Cerebellar cortex (tissue), 1 donor: ENCODE data around the gene APEH.

ENCODE experiments used
- DNase-seq: peaks from one replicate; pipeline ENCODE4 v3.0.0-alpha.2; 2015; ENCODE audit warnings: low spot score

Gene APEH

DNA sequence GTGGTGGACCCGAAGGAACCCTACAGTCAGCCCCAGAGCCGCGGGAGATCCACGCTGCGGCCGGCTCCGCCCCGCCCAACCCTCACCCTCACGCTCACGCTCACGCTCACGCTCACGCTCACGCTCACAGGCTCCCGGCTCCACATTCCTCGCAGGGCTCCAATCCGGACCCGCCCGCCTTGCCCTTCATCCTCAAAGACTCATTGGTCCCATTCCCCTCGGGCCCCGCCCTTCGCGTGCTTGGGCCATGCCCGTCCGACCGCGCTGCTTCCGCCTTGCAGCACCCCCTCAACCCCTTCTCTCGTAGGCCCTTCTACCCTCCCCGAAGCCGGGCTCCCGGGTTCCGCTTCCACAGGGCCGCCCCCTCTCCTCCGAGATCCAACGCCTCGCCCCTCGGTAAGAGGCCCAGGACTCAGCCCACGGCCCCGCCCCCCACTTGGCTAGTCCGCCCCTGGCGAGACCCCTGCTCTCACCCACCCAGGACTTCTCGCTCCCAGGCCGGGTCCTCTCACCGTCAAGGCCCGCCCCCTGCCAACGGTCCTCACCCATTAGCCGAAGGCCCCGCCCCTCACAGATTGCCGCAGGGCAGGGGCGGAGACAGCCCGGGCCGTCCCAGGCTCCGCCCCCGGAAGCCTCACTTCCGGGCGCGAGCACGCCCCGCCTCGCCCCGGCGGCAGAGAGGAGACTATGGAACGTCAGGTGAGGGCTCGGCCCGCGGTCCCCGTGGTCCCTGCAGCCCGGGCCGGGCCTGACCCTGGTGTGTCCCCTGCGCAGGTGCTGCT, at the start of gene APEH:
Gene APEH (plus strand): TSS at position 637 of the 782 bp plus-strand sequence. CDS start 51 bp downstream, at position 688.
- DNase-seq, result peak; percentile 94

- DNase-seq, result no peak
Measured at GRCh38 chr3:49625071-49625470, 49.1 kb upstream of the APEH start.

GRCh38 chr3:49626101-49626581, 48.0 kb upstream of the APEH start:
- no peak for DNase-seq

DNA sequence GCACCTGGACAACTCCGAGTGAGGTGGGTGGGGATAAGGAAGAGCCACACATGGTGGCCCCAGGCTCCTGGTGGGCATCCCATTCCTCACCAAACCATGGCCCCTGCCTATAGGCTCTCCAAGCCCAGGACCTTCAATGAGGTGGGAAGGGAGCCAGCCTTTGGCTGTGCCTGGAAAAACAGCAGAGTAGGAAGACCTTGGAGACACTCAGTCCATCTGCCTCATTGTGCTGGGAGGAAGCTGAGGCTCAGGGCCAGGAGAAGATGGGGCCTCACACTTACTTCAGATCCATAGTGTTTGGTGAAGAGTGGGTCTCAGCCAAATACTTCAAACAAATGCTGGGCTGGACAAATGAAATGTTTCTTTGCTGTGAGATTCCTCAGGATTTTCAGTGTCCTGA, 47.4 kb upstream of the APEH start:
- peak; percentile 81 for DNase-seq

DNA sequence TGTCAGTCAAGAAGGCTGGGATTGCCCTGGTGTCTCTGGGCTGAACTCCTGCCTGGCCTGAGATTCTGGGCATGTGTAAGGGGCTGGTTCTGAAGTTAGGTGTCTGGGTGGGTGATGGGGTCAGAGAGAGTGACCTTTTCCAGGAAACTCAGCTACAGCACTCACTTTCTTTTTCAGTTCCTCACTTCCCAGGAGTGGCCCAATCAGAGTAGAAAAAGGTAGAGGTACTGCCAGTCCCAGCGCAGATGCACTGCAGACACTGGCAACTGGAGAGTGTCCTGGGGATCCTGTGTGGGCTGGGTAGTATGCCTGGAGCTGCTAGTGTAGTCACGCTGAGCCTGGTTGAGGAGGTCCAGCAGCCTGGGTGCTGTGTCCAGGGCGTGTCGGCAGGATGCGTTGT, 46.5 kb upstream of the APEH start:
- no peak for DNase-seq

DNA sequence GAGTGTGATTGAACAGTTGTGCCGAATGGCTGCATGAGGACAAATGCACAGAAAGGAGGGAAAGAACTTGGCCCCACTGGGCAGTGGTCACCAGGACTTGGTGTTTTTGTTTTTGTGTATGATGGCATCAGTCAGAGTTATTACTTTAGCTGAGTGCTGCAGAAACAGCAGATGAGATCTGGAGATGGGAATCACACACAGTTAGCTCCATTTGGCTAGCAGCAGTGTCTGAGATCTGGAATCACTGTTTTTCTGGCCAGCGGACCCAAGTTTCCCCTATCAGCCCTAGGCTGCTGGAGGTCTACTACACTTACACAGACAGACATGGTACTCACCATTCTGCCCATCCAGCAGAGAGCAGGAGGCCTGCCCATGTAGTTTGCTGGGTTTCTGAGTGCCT, 45.9 kb upstream of the APEH start:
- no peak for DNase-seq

DNA sequence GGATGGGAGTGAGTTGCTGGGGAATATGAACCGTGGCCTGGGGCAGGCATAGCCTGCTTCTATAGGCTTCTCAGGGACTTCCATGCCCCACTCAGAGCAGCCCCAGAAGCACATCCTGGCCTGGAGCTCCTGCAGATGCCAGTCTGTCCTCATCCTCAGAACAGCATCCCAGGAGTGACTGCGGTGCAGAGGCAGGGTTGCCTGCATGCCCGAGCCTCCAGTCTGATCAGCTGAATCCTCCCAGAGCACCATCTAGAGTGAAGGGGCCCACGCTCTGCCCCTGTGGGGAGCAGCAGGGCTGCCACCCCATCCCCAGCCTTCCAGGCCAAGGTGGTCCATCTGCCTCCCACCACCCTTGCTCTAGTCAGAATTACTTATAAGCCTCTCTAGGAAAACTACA, 44.7 kb upstream of the APEH start:
- DNase-seq, result no peak

DNA sequence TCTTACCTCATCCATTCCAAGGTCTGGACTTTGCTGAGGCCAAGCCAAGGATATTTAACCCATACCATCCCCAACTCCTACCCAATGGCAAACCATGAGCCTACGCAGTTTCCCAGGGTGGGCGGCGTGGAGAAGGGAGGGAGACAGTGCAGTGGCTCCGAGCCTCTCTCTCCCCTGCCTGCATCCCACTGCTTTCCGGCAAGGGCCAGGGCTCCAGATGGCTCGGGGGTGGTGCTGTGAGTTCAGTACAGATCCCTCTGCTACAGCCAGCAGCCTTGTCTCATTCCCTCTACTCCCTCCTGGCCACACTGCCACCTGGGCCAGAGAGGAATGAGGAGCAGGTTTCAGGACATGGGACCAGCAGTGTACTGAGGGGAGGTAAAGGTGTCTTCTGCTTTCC, 44.3 kb upstream of the APEH start:
- DNase-seq, result peak; percentile 94

DNA sequence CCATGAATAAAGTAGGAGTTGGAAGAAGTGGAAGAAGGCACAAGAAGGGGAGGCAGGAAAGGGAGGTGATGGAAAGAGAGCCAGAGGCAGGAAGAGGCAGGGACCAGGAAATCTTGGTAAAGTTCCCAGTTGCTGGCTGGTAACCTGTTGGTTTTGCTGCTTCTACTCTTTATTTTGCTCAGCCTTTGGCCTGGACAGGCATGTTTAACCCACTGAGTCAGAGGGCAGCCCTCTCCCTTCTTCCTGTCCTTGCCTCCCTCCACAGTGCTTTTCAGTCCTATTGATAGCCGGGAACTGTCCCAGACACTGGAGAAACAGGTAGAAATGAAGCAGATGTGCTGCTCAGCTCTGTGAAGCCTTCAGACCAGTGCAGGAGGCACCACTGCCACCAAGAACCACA, 43.4 kb upstream of the APEH start:
- DNase-seq, result no peak

- DNase-seq, result no peak
Measured at GRCh38 chr3:49634736-49635135, 39.4 kb upstream of the APEH start.

- no peak for DNase-seq
Measured at GRCh38 chr3:49636883-49637609, 37.1 kb upstream of the APEH start.

DNA sequence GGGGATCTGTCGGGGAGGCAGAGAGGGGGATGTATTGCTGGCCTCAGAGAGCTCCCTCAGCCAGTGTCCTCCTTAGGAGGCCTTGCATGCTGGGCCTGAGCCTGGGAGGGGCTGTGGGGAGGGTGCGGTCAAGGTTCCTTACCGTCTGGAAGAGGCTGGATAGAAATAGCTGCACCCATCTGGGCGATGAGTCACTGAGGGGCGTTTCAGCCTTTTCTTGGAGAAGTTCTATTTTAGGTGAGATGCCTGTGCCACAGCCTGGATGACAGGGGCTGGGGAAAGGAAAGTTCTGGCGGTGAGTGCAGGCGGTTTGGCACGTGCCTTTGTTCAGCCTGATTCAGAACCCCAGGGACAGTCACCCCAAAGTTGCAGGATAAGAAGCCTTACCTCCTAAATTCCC, 35.7 kb upstream of the APEH start:
- no peak for DNase-seq

- peak; percentile 56 for DNase-seq
Measured at GRCh38 chr3:49639551-49639950, 34.6 kb upstream of the APEH start.

DNA sequence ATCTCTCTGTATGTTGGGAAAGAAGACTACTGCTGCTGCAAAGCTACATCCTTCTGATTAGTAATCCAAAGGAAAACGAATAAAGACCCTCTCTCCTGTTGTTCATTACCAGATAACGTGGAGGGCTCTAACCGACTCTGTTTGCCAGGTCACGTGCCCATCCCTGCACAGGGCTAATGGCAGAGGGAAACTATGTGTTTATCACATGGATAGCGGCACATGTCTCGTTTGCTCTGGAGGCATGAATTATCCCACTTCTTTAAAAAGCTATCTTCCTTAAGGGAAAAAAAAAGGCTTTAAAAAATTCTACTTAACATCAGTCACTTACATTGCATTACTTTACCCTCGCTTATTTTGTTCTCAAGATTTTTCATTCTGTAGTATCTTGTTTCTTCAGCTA, 32.9 kb upstream of the APEH start:
- no peak for DNase-seq

DNA sequence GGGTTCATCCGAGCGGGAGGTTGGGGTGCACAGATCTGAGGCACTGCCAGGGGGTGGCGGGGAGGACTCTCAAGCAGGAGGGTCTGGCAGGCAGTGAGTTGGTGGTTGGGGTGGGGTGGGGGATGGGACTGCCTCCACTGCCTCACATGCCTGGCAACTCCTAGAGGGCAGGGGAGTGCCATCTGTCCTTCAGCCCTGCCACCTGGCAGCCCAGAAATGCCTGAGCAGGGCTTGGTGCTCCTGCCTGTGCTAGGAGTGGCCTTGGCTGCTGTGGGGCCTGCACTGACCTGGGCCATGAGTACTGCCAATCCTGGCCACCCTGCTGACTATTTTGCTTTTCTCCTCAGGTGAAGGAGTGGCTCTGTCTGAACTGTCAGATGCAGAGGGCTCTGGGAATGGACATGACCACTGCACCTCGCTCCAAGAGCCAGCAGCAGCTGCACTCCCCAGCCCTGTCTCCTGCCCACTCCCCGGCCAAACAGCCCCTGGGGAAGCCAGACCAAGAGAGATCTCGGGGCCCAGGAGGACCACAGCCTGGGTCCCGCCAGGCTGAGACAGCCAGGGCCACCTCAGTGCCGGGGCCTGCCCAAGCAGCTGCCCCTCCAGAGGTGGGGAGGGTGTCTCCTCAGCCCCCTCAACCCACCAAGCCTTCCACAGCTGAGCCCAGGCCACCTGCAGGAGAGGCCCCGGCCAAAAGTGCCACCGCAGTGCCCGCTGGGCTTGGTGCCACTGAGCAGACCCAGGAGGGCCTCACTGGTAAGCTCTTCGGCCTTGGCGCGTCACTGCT, 32.0 kb upstream of the APEH start:
- peak; percentile 96 for DNase-seq

DNA sequence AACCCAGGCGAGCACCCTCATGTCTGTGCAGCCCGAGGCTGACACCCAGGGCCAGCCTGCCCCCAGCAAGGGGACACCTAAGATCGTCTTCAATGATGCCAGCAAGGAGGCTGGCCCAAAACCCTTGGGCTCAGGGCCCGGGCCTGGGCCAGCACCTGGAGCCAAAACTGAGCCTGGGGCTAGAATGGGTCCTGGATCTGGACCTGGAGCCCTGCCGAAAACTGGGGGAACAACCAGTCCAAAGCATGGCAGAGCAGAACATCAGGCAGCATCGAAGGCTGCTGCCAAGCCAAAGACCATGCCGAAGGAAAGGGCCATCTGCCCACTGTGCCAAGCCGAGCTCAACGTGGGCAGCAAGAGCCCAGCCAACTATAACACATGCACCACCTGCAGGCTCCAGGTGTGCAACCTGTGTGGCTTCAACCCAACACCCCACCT, 31.4 kb upstream of the APEH start:
- DNase-seq, result no peak

DNA sequence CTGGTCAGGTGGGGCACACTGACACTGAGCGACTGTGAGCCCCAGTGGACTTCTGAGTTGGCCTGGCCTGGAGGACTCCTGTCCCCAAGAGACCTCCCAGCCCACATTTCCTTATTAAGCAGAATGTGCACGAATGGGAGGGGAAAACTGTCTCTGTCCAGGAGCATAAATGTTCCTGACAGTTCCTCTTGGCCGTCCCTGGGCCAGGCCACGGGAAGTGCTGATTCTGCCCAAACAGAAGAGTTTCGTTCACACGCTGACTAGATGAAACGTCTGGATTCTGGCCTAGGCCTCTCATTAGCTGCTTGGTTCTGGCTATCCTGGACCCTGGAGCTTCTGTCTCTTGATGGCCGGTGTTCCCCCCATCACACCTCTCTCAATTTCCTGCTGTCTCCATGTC, 29.5 kb upstream of the APEH start:
- DNase-seq, result no peak

- DNase-seq, result no peak
Measured at GRCh38 chr3:49646236-49646635, 27.9 kb upstream of the APEH start.

DNA sequence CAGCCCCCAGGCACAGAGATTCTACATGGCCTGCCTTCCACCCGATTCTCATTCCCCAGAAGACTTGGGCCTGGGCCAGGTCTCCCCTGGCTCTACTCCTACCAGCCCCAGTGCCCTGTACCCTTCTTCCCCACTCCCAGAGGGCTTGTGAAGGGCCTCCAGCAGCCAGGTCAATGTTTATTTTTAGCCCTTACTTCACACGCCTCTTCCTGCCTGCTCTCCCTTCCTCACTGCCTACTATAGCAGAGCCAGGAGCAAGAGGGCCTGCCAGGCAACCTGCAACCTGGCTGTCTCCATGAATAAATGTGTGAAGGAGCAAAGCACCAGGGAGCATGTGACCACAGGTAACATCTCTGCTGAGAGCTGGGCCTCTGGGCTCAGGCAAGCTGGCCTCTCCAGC, 26.4 kb upstream of the APEH start:
- peak; percentile 84 for DNase-seq

DNA sequence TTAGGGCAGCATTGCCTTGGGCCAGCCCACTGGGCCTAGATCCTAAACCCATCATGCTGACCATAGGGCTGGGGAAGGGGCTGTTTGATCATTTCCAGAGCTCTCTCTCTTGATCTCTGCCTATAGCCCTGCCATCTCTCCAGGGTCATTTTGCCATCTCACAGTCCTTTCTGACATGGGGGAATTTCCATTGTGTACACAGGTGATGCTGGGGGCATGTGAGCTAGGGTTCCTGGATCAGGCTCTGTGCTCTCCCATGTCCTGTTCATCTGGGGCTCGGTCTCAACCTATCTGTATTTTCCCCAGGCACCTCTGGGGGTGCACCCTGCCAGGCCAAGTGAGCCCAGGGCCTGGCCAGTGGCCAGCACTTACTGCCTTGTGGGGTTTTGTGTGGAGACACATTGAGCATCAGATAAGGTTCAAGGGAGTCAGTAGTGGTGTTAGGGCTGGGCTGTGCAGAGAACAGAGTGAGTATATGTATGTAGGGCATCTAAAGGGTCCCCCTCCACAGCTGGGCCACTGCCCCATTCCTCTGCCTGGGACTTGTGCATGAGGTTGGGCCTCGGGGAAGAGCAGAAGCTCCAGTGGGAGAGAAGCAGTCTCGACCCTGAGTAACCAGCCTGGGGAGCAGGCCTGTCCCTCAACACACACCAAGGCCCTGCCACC, 25.7 kb upstream of the APEH start:
- DNase-seq, result no peak

DNA sequence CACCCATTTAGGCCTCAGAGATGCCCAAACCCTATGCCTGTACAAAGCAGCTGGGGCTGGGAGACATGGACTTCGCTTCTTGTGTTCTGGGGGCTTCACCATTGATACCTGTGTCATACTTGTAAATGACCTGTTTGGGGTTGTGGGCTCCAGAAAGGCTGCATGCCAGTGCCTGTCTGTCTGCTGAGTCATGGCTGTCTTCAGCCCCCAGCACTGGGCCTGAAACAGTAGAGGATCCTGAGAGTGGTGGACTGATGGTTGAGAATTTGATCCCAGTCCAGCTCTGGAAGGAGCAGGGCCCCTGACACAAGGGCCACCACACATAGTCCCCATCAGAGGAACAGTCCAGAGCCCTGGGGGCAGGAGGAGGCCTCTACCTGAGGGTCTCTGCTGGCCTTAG, 24.6 kb upstream of the APEH start:
- no peak for DNase-seq

DNA sequence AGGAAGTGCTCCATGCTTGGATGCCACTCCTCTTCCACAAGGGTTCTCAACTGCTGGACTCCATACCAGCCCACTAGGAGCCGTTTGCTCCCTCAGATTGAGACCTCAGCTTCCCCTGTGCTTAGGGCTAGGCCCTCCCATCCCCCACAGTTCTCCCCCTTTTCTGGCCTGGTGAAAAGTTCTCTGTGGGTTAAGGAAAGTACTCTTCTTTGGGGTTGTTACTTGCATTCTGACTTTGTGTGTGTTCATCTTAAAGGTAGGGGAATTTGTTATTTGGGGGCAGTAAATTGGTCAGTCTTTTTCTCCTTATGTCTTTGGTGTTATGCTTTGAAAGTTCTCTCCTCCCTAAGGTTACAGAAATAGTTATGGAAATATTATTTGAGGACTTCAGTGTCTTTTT, 24.0 kb upstream of the APEH start:
- DNase-seq, result no peak
